Suppressor macrophage treated with lipopolysaccharide for 1 hour (primary cell): ENCODE measurements around the gene LSM2.

Experiments
- DNase-seq, 3 donors: peaks; one replicate each; pipeline ENCODE4 v3.0.0-alpha.2; 2020 to 2022

Gene LSM2

DNA sequence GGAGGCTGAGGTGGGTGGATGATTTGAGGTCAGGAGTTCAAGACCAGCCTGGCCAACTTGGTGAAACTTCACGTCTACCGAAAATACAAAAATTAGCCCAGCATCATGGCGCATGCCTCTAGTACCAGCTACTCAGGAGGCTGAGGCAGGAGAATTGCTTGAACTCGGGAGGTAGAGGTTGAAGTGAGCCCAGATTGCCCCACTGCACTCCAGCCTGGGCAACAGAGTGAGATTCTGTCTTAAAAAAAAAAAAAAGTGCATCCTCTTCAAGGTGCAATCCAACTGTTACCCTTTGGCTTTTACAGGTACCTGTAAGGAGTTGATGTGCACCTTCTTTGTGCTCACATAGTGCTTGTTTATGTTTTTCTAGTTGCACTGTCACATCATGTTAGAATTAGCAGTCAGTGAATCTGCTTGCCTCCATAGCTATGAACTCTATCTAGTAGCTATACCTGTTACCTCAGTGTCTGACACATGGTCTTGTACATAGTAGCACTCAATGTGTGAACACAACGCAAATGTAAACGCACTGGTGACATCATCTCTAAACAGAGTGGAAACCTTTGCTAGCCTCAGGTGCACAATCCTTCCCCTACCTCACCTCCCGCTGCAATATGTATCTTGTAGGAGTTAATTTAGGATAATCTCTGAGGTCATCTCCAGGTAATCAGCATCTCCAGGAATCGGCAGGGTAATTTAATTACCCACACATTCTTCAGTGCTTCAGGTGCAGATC, 57.3 kb downstream of the LSM2 start:
- DNase-seq, result no peak
